HEK293 (cell line): ENCODE data around the gene PLEKHM1.

ENCODE experiments used
- CTCF ChIA-PET: fragments of 350-600 bp; formaldehyde crosslinking; extraction: SDS; loops from one replicate; lab custom pipeline; 2021; ENCODE audit warnings: antibody characterized with exemption; lab: Yijun Ruan, JAX
- POLR2A ChIA-PET: fragments of 300-600 bp; formaldehyde crosslinking; extraction: SDS; loops from one replicate; lab custom pipeline; 2020; ENCODE audit warnings: antibody characterized with exemption, inconsistent platforms; lab: Yijun Ruan, JAX
- H3K27ac ChIP-seq: fragments of 200-500 bp; sonication (Bioruptor generic); 2 replicates; pipeline ENCODE4 v1.5.1; 2014; ENCODE audit warnings: low read depth, low read length, control low read depth, inconsistent platforms; ENCODE audit errors: extremely low read depth
- H3K36me3 ChIP-seq, 2 experiments: fragments of 200-500 bp in 1 of 2; sonication (Bioruptor generic) in 1 of 2; 1 replicate in 1 of 2; 2 replicates in 1 of 2; pipeline ENCODE4 v1.5.1; 2014 to 2017; ENCODE audit warnings: inconsistent platforms in 2 of 2, low read length in 2 of 2; ENCODE audit not compliant: control insufficient read depth in 2 of 2, insufficient read depth in 1 of 2
- H3K4me1 ChIP-seq: fragments of 200-500 bp; sonication (Bioruptor generic); 2 replicates; pipeline ENCODE4 v1.5.1; 2014; ENCODE audit warnings: mild to moderate bottlenecking, low read length, inconsistent platforms; ENCODE audit not compliant: control insufficient read depth, insufficient read depth
- H3K4me3 ChIP-seq: 2 replicates; pipeline ENCODE4 v1.5.1; 2011; ENCODE audit warnings: low read depth, mild to moderate bottlenecking, control low read depth, low read length, moderate library complexity
- H3K9me3 ChIP-seq: fragments of 200-500 bp; sonication (Bioruptor generic); 2 replicates; pipeline ENCODE4 v1.5.1; 2014; ENCODE audit warnings: low read depth, low read length, inconsistent platforms; ENCODE audit not compliant: control insufficient read depth, insufficient read depth
- HIC1 ChIP-seq: fragments of 450-650 bp; formaldehyde crosslinking; IDR thresholded peaks from 2 replicates; pipeline ENCODE4 v1.5.1; 2016; ENCODE audit warnings: missing biosample characterization, missing genetic modification characterization
- HOXD13 ChIP-seq: sonication (generic); formaldehyde crosslinking; IDR thresholded peaks from 2 replicates; pipeline ENCODE4 v1.8.0; 2022; ENCODE audit warnings: missing genetic modification reagents, borderline replicate concordance
- KLF17 ChIP-seq: fragments of 450-650 bp; formaldehyde crosslinking; IDR thresholded peaks from 2 replicates; pipeline ENCODE4 v1.5.1; 2016; ENCODE audit warnings: missing biosample characterization, missing genetic modification characterization
- KLF9 ChIP-seq: fragments of 450-650 bp; formaldehyde crosslinking; IDR thresholded peaks from 2 replicates; pipeline ENCODE4 v1.5.1; 2016; ENCODE audit warnings: missing biosample characterization, missing genetic modification characterization, low read depth
- MEIS1 ChIP-seq: sonication (generic); formaldehyde crosslinking; IDR thresholded peaks from 2 replicates; pipeline ENCODE4 v1.8.1; 2022; ENCODE audit warnings: missing genetic modification reagents, mild to moderate bottlenecking, borderline replicate concordance
- MYNN ChIP-seq: fragments of 450-650 bp; formaldehyde crosslinking; IDR thresholded peaks from 2 replicates; pipeline ENCODE4 v1.5.1; 2016; ENCODE audit warnings: missing biosample characterization, missing genetic modification characterization, borderline replicate concordance
- PRDM4 ChIP-seq: fragments of 450-650 bp; formaldehyde crosslinking; IDR thresholded peaks from 2 replicates; pipeline ENCODE4 v1.5.1; 2017; ENCODE audit warnings: missing biosample characterization, missing genetic modification characterization
- WT1 ChIP-seq: fragments of 450-650 bp; formaldehyde crosslinking; IDR thresholded peaks from 2 replicates; pipeline ENCODE4 v1.5.1; 2016; ENCODE audit warnings: missing biosample characterization, missing genetic modification characterization
- YY2 ChIP-seq: fragments of 450-650 bp; formaldehyde crosslinking; IDR thresholded peaks from 2 replicates; pipeline ENCODE4 v1.5.1; 2016; ENCODE audit warnings: missing biosample characterization, missing genetic modification characterization
- ZFP3 ChIP-seq: fragments of 450-650 bp; formaldehyde crosslinking; IDR thresholded peaks from 2 replicates; pipeline ENCODE4 v1.5.1; 2016; ENCODE audit warnings: low read depth, missing biosample characterization, missing genetic modification characterization
- ZNF10 ChIP-seq: fragments of 450-650 bp; formaldehyde crosslinking; IDR thresholded peaks from 2 replicates; pipeline ENCODE4 v1.5.1; 2017; ENCODE audit warnings: missing biosample characterization, missing genetic modification characterization
- ZNF133 ChIP-seq: fragments of 450-650 bp; formaldehyde crosslinking; IDR thresholded peaks from 2 replicates; pipeline ENCODE4 v1.5.1; 2016; ENCODE audit warnings: missing biosample characterization, missing genetic modification characterization
- ZNF16 ChIP-seq: fragments of 450-650 bp; formaldehyde crosslinking; IDR thresholded peaks from 2 replicates; pipeline ENCODE4 v1.5.1; 2016; ENCODE audit warnings: low read depth, missing biosample characterization, missing genetic modification characterization
- ZNF202 ChIP-seq: fragments of 450-650 bp; formaldehyde crosslinking; IDR thresholded peaks from 2 replicates; pipeline ENCODE4 v1.5.1; 2016; ENCODE audit warnings: missing biosample characterization, missing genetic modification characterization, borderline replicate concordance
- ZNF341 ChIP-seq: fragments of 450-650 bp; formaldehyde crosslinking; IDR thresholded peaks from 2 replicates; pipeline ENCODE4; 2016; ENCODE audit warnings: low read depth, missing biosample characterization, missing genetic modification characterization
- ZNF350 ChIP-seq: fragments of 450-650 bp; formaldehyde crosslinking; IDR thresholded peaks from 2 replicates; pipeline ENCODE4 v1.5.0; 2017; ENCODE audit warnings: missing biosample characterization, mild to moderate bottlenecking, missing genetic modification characterization
- ZNF416 ChIP-seq: fragments of 450-650 bp; formaldehyde crosslinking; IDR thresholded peaks from 2 replicates; pipeline ENCODE4 v1.5.1; 2016; ENCODE audit warnings: missing biosample characterization, missing genetic modification characterization
- ZNF529 ChIP-seq: fragments of 450-650 bp; formaldehyde crosslinking; IDR thresholded peaks from 2 replicates; pipeline ENCODE4 v1.5.1; 2017; ENCODE audit warnings: missing genetic modification characterization, missing biosample characterization; ENCODE audit not compliant: insufficient replicate concordance
- ZNF596 ChIP-seq: fragments of 450-650 bp; IDR thresholded peaks from 2 replicates; pipeline ENCODE4 v1.5.0; 2018; ENCODE audit warnings: missing biosample characterization, mild to moderate bottlenecking, missing genetic modification characterization, moderate library complexity
- ZNF658 ChIP-seq: fragments of 450-650 bp; formaldehyde crosslinking; IDR thresholded peaks from 2 replicates; pipeline ENCODE4; 2016; ENCODE audit warnings: missing biosample characterization, missing genetic modification characterization
- ZNF837 ChIP-seq: fragments of 450-650 bp; formaldehyde crosslinking; IDR thresholded peaks from 2 replicates; pipeline ENCODE4 v1.5.1; 2016; ENCODE audit warnings: missing biosample characterization, missing genetic modification characterization
- ZSCAN5A ChIP-seq: fragments of 450-650 bp; formaldehyde crosslinking; IDR thresholded peaks from 2 replicates; pipeline ENCODE4 v1.5.1; 2016; ENCODE audit warnings: missing biosample characterization, missing genetic modification characterization

PLEKHM1 gene

GRCh38 chr17:45436161-45436560, 54.4 kb downstream of the PLEKHM1 start:
- Histone ChIP-seq H3K4me1 (peaks cover 2% of the 10 kb centered on the region; the same call in 1 of the 2 replicates), H3K36me3 (peaks cover 0 to 27% of the 10 kb centered on the region in 2 experiments; a peak in 2 of 3 replicates), H3K27ac (no peak overlapping the region), H3K9me3 (no peaks in the 10 kb centered on the region), H3K4me3 (no peak overlapping the region)
- TF ChIP-seq ZNF133 (tag by site-specific recombination) (no peak), WT1 (tag by site-specific recombination) (no peak), ZNF658 (tag by site-specific recombination) (no peak), ZNF202 (tag by site-specific recombination) (no peak), ZNF416 (no peak)
- ChIA-PET CTCF (no interaction called here), POLR2A (no interaction called here)

- no peaks in the 10 kb centered on the region for H3K9me3 ChIP-seq
- no peak overlapping the region for H3K4me3 ChIP-seq
- TF ChIP-seq HIC1 (tag by site-specific recombination) (no peak), ZNF837 (no peak), MEIS1 (no peak), YY2 (tag by site-specific recombination) (no peak), ZNF350 (tag by site-specific recombination) (no peak), HOXD13 (CRISPR knock-in tag) (no peak), KLF9 (tag by site-specific recombination) (no peak), ZNF341 (tag by site-specific recombination) (no peak), PRDM4 (tag by site-specific recombination) (no peak), KLF17 (no peak), ZFP3 (no peak), MYNN (tag by site-specific recombination) (no peak), ZSCAN5A (no peak), ZNF529 (tag by site-specific recombination) (no peak), ZNF10 (no peak), ZNF596 (no peak), ZNF16 (tag by site-specific recombination) (no peak)
- H3K36me3 ChIP-seq = peaks cover 0 to 27% of the 10 kb centered on the region in 2 experiments; a peak in 2 of 3 replicates
- ChIA-PET POLR2A (no interaction called here), CTCF (no interaction called here)
- no peak overlapping the region for H3K27ac ChIP-seq
- H3K4me1 ChIP-seq = peaks cover 2% of the 10 kb centered on the region; the same call in 1 of the 2 replicates
These were observed 55.0 kb downstream of the PLEKHM1 start for GRCh38 chr17:45435481-45435880.
